Body of pancreas (tissue), 4 donors: ENCODE results near the gene RAB11A. TPM values are rescaled to one million over a fixed set of nuclear protein-coding genes. Genes with fewer than 3 reads are reported as not detected.

ENCODE experiments used
- ATAC-seq: fragments of 150-250 bp; one replicate; pipeline ENCODE4 v1.9.1; 2016
- DNase-seq, 4 donors: peaks; one replicate each; pipeline ENCODE4 v3.0.0-alpha.2; 2019
- H3K27ac ChIP-seq, 4 donors: fragments of 200-600 bp; sonication (generic); 1 replicate in 3 of 4; 2 replicates in 1 of 4; pipeline versions ENCODE4 v1.5.1 to v1.6.1; 2016 to 2019; ENCODE audit warnings: mild to moderate bottlenecking in 1 of 4, mixed read lengths in 1 of 4, moderate library complexity in 1 of 4
- H3K27me3 ChIP-seq, 2 donors: fragments of 200-600 bp; sonication (generic); one replicate each; pipeline ENCODE4 v1.6.0; 2016; ENCODE audit warnings: mild to moderate bottlenecking in 1 of 2
- H3K36me3 ChIP-seq, 2 donors: fragments of 200-600 bp; sonication (generic); replicated peaks in 1 of 2; 2 replicates each; pipeline ENCODE4 v1.5.1; 2016; ENCODE audit warnings: low read depth in 2 of 2; ENCODE audit not compliant: insufficient read depth in 1 of 2
- H3K4me1 ChIP-seq: fragments of 200-600 bp; sonication (generic); one replicate; pipeline ENCODE4 v1.6.0; 2016
- H3K4me3 ChIP-seq, 2 donors: fragments of 200-600 bp; sonication (generic); 1 replicate in 1 of 2; 2 replicates in 1 of 2; pipeline ENCODE4 v1.5.1; 2016 to 2019
- H3K9me3 ChIP-seq, 3 donors: fragments of 200-600 bp; sonication (generic); 1 replicate in 2 of 3; 2 replicates in 1 of 3; pipeline ENCODE4 v1.5.1; 2016
- POLR2A ChIP-seq, 3 donors: fragments of 450-650 bp; IDR thresholded peaks; one replicate each; pipeline ENCODE4 v1.6.1; 2016; ENCODE audit warnings: antibody characterized with exemption in 3 of 3, mild to moderate bottlenecking in 2 of 3
- WGBS, 2 donors: methylation state at CpG; one replicate each; pipeline ENCODE4 v1.1.5; 2017; 5-methylcytosine and 5-hydroxymethylcytosine counted together
- intact Hi-C: fragments of 100-400 bp; cut with DNase I; formaldehyde crosslinking; loops from one replicate; pipeline ENCODE4 v1.15.1; 2023
- total RNA-seq, 2 donors: library from RNA; depleted of rRNA; stranded (reverse); fragments of >200 nt; gene quantifications; one replicate each; pipeline ENCODE4 v1.1.0, GENCODE V29; 2016
- TF ChIP-seq, protein P1 (sequence below), 7 experiments: fragments of 450-650 bp in 4 of 7; fragments of 200-600 bp in 3 of 7; sonication (generic) in 3 of 7; IDR thresholded peaks; one replicate each; pipeline ENCODE4 v1.5.1; 2016 to 2019; ENCODE audit warnings: antibody characterized with exemption in 7 of 7

Gene RAB11A
- total RNA-seq, 2 donors from 2014 or later: 35.3 to 39.4 TPM

DNA sequence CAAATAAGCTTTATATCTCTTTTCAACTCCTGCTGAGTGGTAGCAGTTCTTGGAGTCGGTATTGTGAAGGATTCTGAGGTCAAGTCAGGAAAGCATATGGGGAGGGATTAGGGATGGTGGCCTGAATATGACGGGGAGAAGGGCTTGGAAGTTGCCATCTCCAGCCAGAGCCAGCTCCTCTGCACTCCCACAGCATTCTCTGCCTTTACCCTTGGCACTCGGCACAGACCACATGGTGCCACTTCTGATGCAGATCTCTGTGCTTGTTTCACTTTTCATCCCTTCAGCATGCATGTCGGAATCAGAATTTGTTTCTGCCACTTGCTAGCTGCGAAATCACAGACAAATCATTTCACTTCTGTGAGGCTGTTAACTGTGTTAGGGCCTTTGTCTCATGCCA is 52.5 kb downstream of the RAB11A start:
- Histone ChIP-seq H3K4me1 (peaks cover 10% of the 10 kb centered on the region), H3K36me3 (no peaks in the 10 kb centered on the region), H3K27ac (no peak overlapping the region), H3K9me3 (no peaks in the 10 kb centered on the region), H3K27me3 (no peaks in the 10 kb centered on the region), H3K4me3 (no peak overlapping the region)
- no peak for ATAC-seq
- TF ChIP-seq, protein P1, sequence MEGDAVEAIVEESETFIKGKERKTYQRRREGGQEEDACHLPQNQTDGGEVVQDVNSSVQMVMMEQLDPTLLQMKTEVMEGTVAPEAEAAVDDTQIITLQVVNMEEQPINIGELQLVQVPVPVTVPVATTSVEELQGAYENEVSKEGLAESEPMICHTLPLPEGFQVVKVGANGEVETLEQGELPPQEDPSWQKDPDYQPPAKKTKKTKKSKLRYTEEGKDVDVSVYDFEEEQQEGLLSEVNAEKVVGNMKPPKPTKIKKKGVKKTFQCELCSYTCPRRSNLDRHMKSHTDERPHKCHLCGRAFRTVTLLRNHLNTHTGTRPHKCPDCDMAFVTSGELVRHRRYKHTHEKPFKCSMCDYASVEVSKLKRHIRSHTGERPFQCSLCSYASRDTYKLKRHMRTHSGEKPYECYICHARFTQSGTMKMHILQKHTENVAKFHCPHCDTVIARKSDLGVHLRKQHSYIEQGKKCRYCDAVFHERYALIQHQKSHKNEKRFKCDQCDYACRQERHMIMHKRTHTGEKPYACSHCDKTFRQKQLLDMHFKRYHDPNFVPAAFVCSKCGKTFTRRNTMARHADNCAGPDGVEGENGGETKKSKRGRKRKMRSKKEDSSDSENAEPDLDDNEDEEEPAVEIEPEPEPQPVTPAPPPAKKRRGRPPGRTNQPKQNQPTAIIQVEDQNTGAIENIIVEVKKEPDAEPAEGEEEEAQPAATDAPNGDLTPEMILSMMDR (IDR thresholded peaks at IDR 0.05): no peak
- TF ChIP-seq POLR2A (IDR thresholded peaks at IDR 0.05): no peak
- no peak for DNase-seq
- intact Hi-C loops: no loop called here
- 88 to 95% methylated on average over 5 of the region's 5 CpGs for WGBS, 2 donors

GRCh38 chr15:65922621-65923020 is 53.3 kb downstream of the RAB11A start:
- H3K27ac ChIP-seq: no peak overlapping the region
- H3K27me3 ChIP-seq: no peaks in the 10 kb centered on the region
- intact Hi-C loops: no loop called here
- no peak overlapping the region for H3K4me3 ChIP-seq
- DNase-seq (no peak), ATAC-seq (no peak)
- H3K36me3 ChIP-seq: no peaks in the 10 kb centered on the region
- 84 to 89% methylated on average over 7 of the region's 7 CpGs for WGBS, 2 donors
- no peaks in the 10 kb centered on the region for H3K9me3 ChIP-seq
- TF ChIP-seq POLR2A (IDR thresholded peaks at IDR 0.05): no peak
- TF ChIP-seq, protein P1 (IDR thresholded peaks at IDR 0.05): no peak
- H3K4me1 ChIP-seq: peaks cover 6% of the 10 kb centered on the region

- no peak for ATAC-seq
- intact Hi-C loops: no loop called here
- H3K36me3 ChIP-seq: no peaks in the 10 kb centered on the region
- H3K4me1 ChIP-seq: peaks cover 6% of the 10 kb centered on the region
- WGBS, 2 donors: 65 to 72% methylated on average over 5 of the region's 5 CpGs
- TF ChIP-seq POLR2A (IDR thresholded peaks at IDR 0.05): no peak
- TF ChIP-seq, protein P1 (IDR thresholded peaks at IDR 0.05): no peak
- H3K27ac ChIP-seq: no peak overlapping the region
- no peaks in the 10 kb centered on the region for H3K9me3 ChIP-seq
- H3K4me3 ChIP-seq: no peak overlapping the region
- no peak for DNase-seq
- H3K27me3 ChIP-seq: no peaks in the 10 kb centered on the region
Observed at GRCh38 chr15:65923264-65923663, 54.0 kb downstream of the RAB11A start.

DNA sequence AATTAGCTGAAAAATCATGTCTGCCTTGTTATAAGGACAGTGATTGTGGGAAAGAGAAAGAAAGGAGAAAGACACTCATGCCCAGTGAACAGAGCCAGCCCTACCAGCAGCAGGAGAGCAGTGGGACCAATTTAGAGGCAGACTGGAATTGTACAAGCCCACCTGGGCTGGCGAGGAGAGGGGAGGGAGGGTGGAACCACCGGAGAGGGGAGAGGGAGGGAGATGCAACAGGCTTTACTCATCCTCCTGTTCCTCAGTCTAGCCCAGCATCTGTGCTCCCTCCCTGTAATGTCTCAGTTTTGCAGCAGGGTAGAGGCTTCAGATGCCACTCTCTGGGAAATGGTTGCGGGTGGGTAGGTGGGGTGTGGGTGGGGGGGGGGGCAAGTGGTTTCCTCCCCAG is 54.7 kb downstream of the RAB11A start:
- intact Hi-C loops: no loop called here
- Histone ChIP-seq H3K4me3 (no peak overlapping the region), H3K27ac (no peak overlapping the region), H3K27me3 (no peaks in the 10 kb centered on the region), H3K36me3 (no peaks in the 10 kb centered on the region), H3K4me1 (peaks cover 6% of the 10 kb centered on the region), H3K9me3 (no peaks in the 10 kb centered on the region)
- 85 to 86% methylated on average over 3 of the region's 3 CpGs for WGBS, 2 donors
- no peak for DNase-seq
- no peak for ATAC-seq
- no peak for TF ChIP-seq POLR2A (IDR thresholded peaks at IDR 0.05)
- TF ChIP-seq, protein P1 (IDR thresholded peaks at IDR 0.05): no peak

GRCh38 chr15:65925338-65925737 is 56.0 kb downstream of the RAB11A start:
- no peak for DNase-seq
- Histone ChIP-seq H3K27ac (no peak overlapping the region), H3K9me3 (no peaks in the 10 kb centered on the region), H3K4me1 (peaks cover 2% of the 10 kb centered on the region), H3K4me3 (no peak overlapping the region), H3K27me3 (no peaks in the 10 kb centered on the region), H3K36me3 (no peaks in the 10 kb centered on the region)
- intact Hi-C loops: no loop called here
- no peak for ATAC-seq
- WGBS, 2 donors: 58 to 60% methylated on average over 1 of the region's 1 CpG
- TF ChIP-seq, protein P1 (IDR thresholded peaks at IDR 0.05): no peak
- TF ChIP-seq POLR2A (IDR thresholded peaks at IDR 0.05): no peak
